GM12892 (cell line): ENCODE data around the gene NVL.

Source experiments
- POLR2A ChIP-seq: IDR thresholded peaks from 2 replicates; pipeline ENCODE4 v1.6.1; 2011; ENCODE audit warnings: low read depth, low read length, control low read depth
- POLR2AphosphoS5 ChIP-seq: IDR thresholded peaks from 2 replicates; pipeline ENCODE4 v1.6.1; 2011; ENCODE audit warnings: low read depth, low read length, control low read depth
- TAF1 ChIP-seq: IDR thresholded peaks from 2 replicates; pipeline ENCODE4 v1.6.1; 2011; ENCODE audit warnings: low read depth, mild to moderate bottlenecking, control low read depth, low read length, borderline replicate concordance

GRCh38 chr1:224294775-224295174 is 35.2 kb downstream of the NVL start:
- TF ChIP-seq TAF1, result no peak
- TF ChIP-seq POLR2AphosphoS5, result no peak
- TF ChIP-seq POLR2A, result no peak
